ENCODE results near the gene DNAJC16.

DNAJC16 gene

DNA sequence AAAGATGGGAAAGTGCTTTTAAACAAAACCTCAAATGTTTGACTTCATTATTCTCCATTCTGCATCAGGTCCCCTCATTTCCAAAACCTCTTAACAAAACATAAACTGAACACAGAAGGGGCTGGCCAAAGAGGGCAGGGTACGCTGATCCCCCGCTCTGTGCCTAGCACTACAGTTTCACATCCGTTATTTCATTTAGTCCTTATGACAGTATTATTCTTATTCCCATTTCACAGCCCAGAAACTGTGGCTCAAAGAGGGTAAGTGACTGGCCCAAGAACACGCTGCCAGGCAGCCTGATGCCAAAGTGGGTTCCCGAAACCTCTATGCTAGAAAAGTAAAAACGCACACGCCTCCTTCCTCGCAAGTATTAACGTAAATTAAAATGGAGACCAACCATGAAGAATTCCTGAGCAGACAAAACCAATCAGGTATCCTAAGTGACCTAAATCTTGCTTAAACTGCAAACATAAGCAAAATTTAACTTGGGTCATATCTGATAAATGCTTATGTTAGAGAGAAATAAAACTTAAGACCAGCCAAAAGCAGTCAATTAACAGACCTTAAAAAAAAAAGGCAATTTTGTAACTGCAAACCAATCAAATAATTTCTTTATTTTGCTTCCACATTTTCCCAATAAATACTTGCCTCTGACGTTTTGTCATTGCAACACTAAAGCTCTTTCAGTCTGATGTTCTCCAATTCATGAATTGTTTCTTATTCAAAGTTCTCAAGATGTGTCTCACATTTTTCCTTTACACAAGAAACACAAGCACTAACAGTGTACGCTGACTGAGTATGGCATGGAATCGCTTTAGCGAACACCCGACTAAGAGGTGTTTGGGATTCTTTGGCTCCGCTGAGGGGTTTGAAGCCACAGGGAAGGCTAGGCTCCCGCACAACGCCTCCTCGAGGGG, 3.3 kb upstream of the DNAJC16 start:
- peak overlapping the region; percentile 96 for H3K4me2 ChIP-seq (ENCODE audit: low read depth, low read length, poor library complexity, severe bottlenecking)
- H3K27ac ChIP-seq (ENCODE audit: low read depth, low read length): 0 out of 2 replicates have a peak overlapping the region, but pooled peaks have one; percentile 29
- H3K79me2 ChIP-seq (ENCODE audit: insufficient read depth, low read length): peaks cover 10% of the 10 kb centered on the region
- TF ChIP-seq, protein P1, sequence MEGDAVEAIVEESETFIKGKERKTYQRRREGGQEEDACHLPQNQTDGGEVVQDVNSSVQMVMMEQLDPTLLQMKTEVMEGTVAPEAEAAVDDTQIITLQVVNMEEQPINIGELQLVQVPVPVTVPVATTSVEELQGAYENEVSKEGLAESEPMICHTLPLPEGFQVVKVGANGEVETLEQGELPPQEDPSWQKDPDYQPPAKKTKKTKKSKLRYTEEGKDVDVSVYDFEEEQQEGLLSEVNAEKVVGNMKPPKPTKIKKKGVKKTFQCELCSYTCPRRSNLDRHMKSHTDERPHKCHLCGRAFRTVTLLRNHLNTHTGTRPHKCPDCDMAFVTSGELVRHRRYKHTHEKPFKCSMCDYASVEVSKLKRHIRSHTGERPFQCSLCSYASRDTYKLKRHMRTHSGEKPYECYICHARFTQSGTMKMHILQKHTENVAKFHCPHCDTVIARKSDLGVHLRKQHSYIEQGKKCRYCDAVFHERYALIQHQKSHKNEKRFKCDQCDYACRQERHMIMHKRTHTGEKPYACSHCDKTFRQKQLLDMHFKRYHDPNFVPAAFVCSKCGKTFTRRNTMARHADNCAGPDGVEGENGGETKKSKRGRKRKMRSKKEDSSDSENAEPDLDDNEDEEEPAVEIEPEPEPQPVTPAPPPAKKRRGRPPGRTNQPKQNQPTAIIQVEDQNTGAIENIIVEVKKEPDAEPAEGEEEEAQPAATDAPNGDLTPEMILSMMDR (IDR thresholded peaks at IDR 0.05; ENCODE audit: insufficient read depth, low read length, poor library complexity, severe bottlenecking): no peak
- no peak for TF ChIP-seq EZH2phosphoT487 (conservative IDR thresholded peaks at IDR 0.05; ENCODE audit: low read length)
- H3K9me3 ChIP-seq (ENCODE audit: insufficient read depth, low read length): no peaks in the 10 kb centered on the region
- H3K36me3 ChIP-seq (ENCODE audit: low read length): no peaks in the 10 kb centered on the region
- H2AFZ ChIP-seq (ENCODE audit: low read depth, low read length, severe bottlenecking): peak overlapping the region; percentile 8
- H3F3A ChIP-seq (ENCODE audit: insufficient read depth): peaks cover 12% of the 10 kb centered on the region
- no peaks in the 10 kb centered on the region for H3K27me3 ChIP-seq (ENCODE audit: low read length)
- no peaks in the 10 kb centered on the region for H4K20me1 ChIP-seq (ENCODE audit: low read depth, low read length)
- H3K9ac ChIP-seq (ENCODE audit: low read length): peak overlapping the region; percentile 59
- H3K4me3 ChIP-seq (ENCODE audit: insufficient read depth, low read length, poor library complexity, severe bottlenecking): peak overlapping the region; percentile 65
- no peaks in the 10 kb centered on the region for H3K9me2 ChIP-seq (replicated peaks; ENCODE audit: insufficient read depth, low read length)

DNA sequence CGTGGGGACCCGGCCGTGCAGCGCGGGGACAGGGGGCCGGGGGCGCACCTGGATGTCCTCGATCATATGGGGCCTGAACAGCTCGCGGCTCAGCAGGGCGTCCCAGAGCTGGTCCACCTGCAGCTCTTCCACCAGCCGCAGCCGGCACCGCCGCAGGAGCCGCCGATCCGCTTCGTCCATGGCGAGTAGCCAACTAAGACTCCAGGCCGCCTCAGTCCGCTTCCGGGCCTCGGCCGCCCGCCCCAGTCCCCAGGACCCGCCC, 2.7 kb upstream of the DNAJC16 start, which contains the start of gene CASP9:
TSS of gene CASP9 (minus strand) at position 195 of the 262 bp plus-strand sequence. CDS start at position 180, 15 bp downstream.
- H3K4me3 ChIP-seq (ENCODE audit: insufficient read depth, low read length, poor library complexity, severe bottlenecking): peak within 1 kb of the TSS; percentile 73
- peaks cover 12% of the 10 kb centered on the region for H3F3A ChIP-seq (ENCODE audit: insufficient read depth)
- peaks cover 10% of the 10 kb centered on the region for H3K79me2 ChIP-seq (ENCODE audit: insufficient read depth, low read length)

DNA sequence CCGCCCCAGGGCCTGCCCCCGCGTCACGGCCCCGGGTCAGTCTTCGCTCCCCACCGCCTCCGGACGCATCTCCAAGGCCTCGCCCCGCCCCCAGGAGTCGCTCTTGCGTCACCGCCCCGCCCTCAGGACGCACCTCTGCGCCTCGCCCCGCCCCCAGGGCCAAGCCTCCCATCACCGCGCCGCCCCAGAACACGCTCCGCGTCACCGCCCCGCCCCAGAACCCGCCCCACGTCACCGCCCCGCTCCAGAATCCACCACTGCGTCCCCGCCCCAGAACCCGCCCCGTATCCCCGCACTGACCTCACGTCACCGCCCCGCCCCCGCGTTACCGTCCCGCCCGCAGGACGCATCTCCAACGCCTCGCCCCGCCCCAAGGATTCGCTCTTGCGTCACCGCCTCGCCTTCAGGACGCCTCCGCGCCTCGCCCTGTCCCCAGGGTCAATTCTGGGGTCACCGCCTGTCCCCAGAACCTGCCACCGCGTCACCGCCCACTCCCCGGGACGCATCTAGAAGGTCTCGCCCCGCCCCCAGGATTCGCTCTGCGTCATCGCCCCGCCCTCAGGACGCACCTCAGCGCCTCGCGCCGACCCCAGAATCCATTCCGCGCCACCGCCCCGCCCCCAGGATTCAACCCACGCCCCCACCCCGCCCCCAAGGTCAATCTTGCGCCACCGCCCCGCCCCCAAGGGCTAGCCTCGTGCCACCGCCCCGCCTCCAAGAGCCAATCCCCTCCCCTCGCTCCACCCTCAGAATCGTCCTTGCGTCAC, 2.2 kb upstream of the DNAJC16 start:
- peak overlapping the region; percentile 80 for H3K27ac ChIP-seq (ENCODE audit: low read depth, low read length)

More for the DNA sequence above, 2.7 kb upstream of the DNAJC16 start, which contains the start of gene CASP9:
- Histone ChIP-seq H3K9me2 (replicated peaks; ENCODE audit: insufficient read depth, low read length) (no peaks in the 10 kb centered on the region), H3K9ac (ENCODE audit: low read length) (peak within 1 kb of the TSS; percentile 59), H4K20me1 (ENCODE audit: low read depth, low read length) (no peaks in the 10 kb centered on the region), H3K27ac (ENCODE audit: low read depth, low read length) (peak within 1 kb of the TSS; percentile 80), H3K36me3 (ENCODE audit: low read length) (no peaks in the 10 kb centered on the region), H3K27me3 (ENCODE audit: low read length) (no peaks in the 10 kb centered on the region), H2AFZ (ENCODE audit: low read depth, low read length, severe bottlenecking) (peak within 1 kb of the TSS; percentile 76), H3K9me3 (ENCODE audit: insufficient read depth, low read length) (no peaks in the 10 kb centered on the region), H3K4me2 (ENCODE audit: low read depth, low read length, poor library complexity, severe bottlenecking) (peak within 1 kb of the TSS; percentile 96)
- TF ChIP-seq EZH2phosphoT487 (conservative IDR thresholded peaks at IDR 0.05; ENCODE audit: low read length): no peak
- TF ChIP-seq, protein P1 (IDR thresholded peaks at IDR 0.05; ENCODE audit: insufficient read depth, low read length, poor library complexity, severe bottlenecking): no peak

More for the DNA sequence above, 2.2 kb upstream of the DNAJC16 start:
- Histone ChIP-seq H3K36me3 (ENCODE audit: low read length) (no peaks in the 10 kb centered on the region), H2AFZ (ENCODE audit: low read depth, low read length, severe bottlenecking) (peak overlapping the region; percentile 8), H3F3A (ENCODE audit: insufficient read depth) (peaks cover 12% of the 10 kb centered on the region), H3K9ac (ENCODE audit: low read length) (peak overlapping the region; percentile 59), H3K4me2 (ENCODE audit: low read depth, low read length, poor library complexity, severe bottlenecking) (peak overlapping the region; percentile 96), H3K9me3 (ENCODE audit: insufficient read depth, low read length) (no peaks in the 10 kb centered on the region), H4K20me1 (ENCODE audit: low read depth, low read length) (no peaks in the 10 kb centered on the region), H3K27me3 (ENCODE audit: low read length) (no peaks in the 10 kb centered on the region), H3K9me2 (replicated peaks; ENCODE audit: insufficient read depth, low read length) (no peaks in the 10 kb centered on the region), H3K4me3 (ENCODE audit: insufficient read depth, low read length, poor library complexity, severe bottlenecking) (peak overlapping the region; percentile 65), H3K79me2 (ENCODE audit: insufficient read depth, low read length) (peaks cover 10% of the 10 kb centered on the region)
- TF ChIP-seq, protein P1 (IDR thresholded peaks at IDR 0.05; ENCODE audit: insufficient read depth, low read length, poor library complexity, severe bottlenecking): no peak
- no peak for TF ChIP-seq EZH2phosphoT487 (conservative IDR thresholded peaks at IDR 0.05; ENCODE audit: low read length)

Measured in SU-DHL-6 (cell line).